Stromal cell of bone marrow (primary cell): ENCODE results near the gene RCOR1.
"Not testable (repeated sequence)": the region's sequence is repeated elsewhere in the genome, so short reads cannot be mapped to it uniquely, and the experiment has no call there.

Experiments
- DNase-seq: peaks from one replicate; pipeline ENCODE4 v3.0.0-alpha.2; 2012; ENCODE audit warnings: low read depth

The RCOR1 gene

DNA sequence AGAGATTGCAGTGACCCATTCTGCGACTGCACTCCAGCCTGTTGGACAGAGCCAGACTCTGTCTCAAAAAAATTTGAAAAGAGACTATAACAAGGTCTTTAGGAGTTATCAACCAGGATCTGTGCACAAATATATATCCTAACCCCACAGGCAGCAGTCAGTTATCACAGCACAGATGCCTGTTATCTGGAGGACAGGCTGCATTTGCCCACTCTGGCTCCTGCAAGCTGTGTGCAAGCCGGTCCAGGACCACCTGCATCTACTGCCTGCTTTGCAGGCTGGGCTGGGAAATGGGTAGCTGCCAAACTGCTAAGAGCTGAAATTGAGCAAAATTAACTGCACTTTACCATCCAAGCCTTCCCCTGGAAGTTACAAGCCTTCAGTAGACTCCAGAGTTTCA is 21.4 kb upstream of the RCOR1 start:
- DNase-seq, result no peak

DNA sequence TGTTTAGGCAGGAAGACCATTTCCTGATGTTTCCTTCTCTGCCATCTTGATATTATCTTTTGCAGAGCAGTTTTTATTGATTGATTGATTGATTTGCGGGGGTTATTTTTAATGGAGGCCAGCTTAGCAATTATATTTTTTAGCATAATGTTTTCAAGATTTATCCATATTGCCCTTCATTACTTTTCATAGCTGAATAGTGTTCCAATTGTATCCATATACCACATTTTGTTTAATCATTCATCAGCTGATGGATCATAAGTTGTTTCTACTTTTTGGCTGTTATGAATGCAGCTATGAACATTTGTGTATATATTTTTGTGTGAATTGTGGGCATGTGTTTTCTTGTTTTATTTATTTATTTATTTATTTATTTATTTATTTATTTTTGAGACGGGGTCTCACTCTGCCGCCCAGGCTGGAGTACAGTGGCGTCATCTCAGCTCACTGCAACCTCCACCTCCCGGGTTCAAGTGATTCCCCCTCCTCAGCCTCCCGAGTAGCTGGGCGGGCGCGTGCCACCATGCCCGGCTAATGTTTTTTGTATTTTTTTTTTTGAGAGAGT is 20.9 kb upstream of the RCOR1 start:
- DNase-seq, result no peak

DNA sequence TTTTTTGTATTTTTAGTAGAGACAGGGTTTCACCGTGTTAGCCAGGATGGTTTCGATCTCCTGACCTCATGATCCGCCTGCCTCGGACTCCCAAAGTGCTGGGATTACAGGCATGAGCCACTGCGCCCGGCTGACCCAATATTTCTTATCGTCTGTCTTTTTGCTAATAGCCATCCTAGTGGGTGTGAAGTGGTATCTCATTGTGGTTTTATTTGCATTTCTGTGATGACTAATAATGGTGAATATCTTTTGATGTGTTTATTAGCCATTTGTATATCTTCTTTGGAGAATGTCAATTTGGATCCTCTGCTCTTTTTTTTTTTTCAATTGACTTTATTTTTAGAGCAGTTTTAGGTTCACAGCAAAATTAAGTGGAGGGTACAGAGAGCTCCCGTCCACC is 19.3 kb upstream of the RCOR1 start:
- DNase-seq, result not testable (repeated sequence)

DNA sequence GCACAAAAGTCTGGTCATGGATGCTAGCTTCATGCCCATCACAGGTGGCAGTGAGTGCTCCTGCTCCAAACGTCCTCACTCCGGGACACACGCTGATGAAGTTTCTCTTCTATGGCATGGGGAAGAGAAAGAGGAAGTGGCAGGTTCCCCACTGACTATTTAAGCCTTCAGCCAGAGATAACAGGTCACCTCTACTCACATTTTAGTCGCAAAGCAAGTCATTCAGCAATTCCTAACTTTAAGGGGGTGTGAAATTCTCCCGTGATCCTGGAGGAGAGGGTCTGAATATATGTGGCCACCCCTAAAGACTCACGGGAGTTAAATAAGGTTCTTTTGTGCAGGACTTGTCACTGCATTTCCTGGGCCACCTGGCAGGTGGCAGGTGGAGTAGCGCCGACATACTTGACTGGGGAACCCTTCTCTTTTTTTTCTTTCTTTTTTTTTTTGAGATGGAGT is 18.8 kb upstream of the RCOR1 start:
- no peak for DNase-seq

DNA sequence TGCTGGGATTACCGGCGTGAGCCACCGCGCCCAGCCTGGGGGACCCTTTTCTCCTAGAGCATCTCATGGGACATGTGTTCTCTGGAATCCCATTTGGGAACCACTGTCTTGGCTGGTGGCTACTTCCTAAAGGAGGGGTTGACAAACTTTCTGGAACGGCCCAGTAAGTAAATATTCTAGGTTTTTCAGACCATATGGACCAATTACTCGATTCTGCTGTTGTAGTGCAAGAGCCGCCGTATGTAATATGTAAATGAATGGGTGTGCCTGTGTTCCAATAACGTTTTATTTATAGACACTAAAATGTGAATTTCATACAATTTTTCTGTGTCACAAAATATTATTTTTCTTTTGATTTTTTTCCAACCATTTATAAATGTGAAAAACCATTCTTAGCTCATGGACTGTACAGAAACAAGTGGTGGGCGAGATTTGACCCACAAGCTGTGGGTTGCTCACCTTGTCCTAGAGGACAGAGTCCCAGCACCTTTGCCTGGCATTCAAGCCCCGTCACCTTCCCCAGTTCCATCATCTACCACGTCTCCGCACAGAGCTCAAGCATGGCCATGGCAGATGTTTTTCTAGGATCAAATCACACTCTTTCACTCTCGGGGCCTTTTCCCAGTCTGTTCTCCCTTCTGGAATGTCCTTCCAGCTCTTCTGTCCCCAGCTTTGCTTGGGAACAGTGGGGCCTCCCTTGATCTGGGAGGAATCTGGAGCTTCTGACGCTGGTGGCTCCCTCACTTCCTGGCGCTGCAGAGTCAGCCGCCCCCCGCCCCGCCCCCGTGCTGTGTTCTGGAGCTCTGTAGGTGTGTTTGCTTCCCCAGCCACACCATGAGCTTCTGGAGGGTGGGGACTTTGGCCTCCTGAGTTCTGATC is 17.9 kb upstream of the RCOR1 start:
- DNase-seq, result no peak

DNA sequence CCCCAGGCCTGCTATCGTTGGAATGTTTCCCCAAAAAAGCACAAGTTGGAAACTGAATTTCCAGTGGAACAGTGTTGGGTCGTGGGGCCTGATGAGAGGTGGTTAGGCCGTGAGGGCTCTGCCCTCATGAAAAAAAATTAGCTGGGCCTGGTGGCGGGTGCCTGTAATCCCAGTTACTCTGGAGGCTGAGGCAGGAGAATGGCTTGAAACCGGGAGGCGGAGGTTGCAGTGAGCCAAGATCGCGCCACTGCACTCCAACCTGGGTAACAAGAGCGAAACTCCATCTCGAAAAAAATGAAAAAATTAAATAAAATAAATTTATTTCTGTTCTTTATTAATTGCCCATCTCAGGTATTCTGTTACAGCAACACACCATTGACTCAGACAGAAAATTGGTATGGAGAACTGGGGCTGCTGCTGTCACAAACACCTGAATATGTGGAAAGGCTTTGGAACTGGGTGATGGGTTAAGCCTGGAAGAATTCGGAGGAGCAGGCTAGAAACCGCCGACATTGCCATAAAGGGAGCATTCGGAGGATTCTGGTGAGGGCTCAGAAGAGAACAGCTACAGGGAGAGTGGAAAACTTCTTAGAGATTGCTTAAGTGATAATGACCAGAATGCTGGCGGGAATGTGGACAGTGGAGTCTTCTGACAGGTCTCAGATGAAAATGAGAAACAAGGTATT is 17.1 kb upstream of the RCOR1 start:
- DNase-seq, result no peak

DNA sequence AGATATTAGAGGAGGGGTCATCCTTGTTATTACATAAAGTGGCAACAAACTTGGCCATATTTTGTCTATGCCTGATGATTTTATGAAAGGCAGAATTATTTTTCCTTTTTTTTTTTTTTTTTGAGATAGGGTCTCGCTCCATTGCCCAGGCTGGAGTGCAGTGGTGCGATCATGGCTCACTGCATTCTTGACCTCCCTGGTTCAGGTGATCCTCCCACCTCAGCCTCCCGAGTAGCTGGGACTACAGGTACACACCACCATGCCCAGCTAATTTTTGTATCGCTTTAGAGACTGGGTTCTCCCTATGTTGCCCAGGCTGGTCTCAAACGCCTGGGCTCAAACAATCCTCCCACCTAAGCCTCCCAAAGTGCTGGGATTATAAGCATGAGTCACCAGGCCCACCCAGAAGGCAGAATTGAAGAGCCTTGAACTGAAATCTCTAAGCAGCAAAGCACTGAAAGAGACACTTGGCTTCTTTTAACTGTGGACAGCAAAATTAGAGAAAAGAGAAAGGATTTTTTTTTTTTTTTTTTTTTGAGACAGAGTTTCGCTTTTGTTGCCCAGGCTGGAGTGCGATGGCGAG is 16.5 kb upstream of the RCOR1 start:
- not testable (repeated sequence) for DNase-seq

DNA sequence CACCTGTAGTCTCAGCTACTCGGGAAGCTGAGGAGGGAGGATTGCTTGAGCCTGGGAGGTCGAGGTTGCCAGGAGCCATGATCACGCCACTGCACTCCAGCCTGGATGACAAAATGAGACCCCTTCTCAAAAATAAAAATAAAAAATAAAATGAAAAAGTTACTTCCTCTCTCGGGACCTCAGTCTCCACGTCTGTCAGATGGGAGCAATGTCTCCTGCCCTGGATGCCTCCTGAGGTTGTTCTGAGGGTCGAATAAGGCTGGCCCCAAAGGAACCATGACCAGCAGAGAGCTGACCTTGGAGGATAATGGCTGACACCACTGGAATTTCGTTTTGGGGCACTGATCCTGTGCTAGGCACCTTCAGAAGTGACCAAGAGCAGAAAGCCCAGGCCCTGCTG is 13.6 kb upstream of the RCOR1 start:
- DNase-seq, result no peak

DNA sequence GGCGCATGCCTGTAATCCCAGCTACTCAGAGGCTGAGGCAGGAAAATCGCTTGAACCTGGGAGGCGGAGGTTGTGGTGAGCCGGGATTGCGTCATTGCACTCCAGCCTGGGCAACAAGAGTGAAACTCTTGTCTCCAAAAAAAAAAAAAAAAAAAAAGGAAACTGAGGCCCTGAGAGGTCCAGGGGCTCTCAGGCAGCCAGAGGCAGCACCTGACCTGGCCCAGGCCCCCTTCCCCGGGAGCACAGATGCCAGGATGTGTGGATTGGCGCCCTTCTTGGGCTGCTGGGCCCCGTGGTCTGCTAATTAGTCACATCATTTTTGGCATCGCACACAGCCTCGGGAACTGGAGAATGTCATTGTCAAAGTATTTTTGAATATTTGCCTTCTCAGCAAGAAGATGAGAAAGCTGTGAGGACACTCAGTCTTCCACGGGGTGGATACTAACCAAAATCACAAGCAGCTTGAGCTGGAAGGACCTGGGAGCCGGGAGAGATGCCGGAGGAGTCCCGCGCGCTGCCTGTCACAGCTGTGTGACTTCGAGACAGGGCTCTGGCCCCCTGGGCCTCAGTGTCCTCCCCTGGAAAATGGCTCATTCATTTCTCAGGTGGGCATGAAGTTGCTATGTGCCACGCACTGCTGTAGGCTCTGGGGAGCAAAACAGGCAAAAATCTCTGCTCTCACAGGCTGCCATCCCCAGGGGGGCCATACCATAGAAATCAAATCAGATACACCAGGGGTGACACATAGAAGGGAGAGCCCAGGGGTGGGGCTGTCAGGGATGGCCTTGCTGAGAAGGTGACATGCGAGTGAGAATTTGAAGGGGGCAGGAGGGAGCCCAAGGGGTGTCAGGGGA is 12.5 kb upstream of the RCOR1 start:
- DNase-seq, result peak; percentile 54

DNA sequence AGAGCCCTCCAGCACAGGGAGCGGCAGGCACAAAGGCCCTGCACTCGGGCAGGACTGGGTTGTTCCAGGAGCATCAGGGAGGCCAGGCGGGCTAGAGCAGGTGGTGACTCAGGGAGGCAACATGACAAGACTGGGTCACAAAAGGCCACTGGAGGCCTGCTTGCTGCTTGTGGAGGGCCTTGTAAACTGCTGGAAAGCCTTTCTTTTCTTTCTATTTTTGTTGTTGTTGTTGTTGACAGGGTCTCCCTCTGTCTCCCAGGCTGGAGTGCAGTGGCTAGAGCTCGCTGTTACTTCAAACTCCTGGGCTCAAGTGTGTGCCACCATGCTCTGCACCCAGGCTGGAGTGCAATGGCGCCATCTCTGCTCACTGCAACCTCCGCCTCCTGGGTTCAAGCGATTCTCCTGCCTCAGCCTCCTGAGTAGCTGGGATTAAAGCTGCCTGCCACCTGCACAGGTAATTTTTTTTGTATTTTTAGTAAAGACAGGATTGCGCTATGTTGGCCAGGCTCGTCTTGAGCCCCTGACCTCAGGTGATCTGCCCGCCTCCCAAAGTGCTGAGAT is 11.8 kb upstream of the RCOR1 start:
- no peak for DNase-seq

DNA sequence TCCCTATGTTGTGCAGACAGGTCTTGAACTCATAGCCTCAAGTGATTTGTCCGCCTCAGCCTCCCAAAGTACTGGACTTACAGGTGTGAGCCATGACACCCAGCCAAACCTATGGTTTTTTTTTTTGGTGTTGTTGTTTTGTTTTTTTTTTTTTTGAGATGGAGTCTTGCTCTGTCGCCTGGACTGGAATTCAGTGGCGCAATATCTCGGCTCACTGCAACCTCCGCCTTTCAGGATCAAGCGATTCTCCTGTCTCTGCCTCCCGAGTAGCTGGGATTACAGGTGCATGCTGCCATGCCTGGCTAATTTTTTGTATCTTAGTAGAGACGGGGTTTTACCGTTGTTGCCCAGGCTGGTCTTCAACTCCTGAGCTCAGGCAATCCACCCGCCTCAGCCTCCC is 11.3 kb upstream of the RCOR1 start:
- no peak for DNase-seq

DNA sequence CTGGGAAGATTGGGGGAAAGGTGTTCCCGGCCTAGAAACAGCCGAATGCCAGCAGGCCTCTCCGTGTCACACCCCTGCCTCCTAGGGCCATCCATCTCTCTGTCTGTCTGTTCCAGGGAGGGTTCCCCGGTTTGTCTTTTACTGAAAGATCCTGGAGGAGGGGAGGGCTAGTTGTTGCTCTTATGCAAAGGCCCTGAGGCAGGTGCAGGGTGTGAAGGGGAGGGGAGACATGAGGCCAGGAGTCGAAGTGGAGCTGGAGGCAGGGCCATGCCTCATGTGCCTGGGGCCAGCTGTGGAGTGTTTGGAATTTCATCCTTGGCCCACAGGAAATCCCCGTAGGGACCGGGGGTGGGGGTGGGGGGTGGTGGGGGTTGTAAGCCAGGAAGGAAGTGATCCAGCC is 8.7 kb upstream of the RCOR1 start:
- DNase-seq, result no peak

DNA sequence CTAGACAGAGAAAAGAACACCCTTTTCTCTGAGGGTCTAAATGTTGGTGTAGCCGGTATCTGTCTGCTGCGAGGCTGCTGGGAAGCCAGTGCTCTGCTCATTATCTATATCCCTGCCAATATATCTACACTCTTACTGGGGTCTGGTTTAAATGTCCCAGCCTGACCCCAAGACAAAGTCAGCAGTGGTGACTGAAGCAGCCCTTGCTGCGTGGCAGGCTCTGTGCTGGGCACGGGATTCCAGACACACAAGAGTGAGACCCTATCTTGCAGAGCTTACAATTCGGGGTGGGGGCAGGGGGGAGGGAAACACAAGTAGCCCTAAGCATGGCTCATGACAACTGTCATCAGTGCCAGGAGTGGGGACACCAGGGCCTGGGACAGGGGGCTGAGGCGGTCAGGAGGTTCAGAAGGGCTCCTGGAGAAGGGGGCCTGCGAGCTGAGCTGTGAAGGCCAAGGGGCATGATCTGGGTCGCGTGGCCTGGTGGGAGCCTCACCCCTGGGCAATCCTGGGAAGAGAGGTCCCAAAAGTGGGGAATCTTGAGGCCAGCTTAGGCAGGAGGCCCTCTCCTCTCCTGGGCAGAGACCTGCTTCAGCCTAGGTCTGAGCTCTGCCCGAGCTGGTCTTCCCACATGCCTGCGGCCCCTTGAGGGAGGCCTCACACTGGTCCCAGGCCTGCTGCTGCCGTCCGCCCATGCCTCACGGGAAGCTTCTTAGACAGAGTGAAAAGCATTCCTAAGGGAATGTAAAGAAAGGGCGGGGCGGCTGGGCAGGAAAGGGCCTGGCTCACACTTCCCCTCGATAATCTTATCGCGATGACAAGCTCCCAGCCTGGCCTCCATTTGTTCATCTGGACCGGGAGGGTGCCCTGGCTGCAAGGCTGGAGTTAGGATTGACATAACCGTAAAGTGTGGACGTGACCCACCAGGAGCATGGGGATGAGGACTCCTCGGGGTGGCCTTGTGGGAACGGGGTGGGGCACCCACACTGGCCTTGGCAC is 7.3 kb upstream of the RCOR1 start:
- DNase-seq, result no peak

DNA sequence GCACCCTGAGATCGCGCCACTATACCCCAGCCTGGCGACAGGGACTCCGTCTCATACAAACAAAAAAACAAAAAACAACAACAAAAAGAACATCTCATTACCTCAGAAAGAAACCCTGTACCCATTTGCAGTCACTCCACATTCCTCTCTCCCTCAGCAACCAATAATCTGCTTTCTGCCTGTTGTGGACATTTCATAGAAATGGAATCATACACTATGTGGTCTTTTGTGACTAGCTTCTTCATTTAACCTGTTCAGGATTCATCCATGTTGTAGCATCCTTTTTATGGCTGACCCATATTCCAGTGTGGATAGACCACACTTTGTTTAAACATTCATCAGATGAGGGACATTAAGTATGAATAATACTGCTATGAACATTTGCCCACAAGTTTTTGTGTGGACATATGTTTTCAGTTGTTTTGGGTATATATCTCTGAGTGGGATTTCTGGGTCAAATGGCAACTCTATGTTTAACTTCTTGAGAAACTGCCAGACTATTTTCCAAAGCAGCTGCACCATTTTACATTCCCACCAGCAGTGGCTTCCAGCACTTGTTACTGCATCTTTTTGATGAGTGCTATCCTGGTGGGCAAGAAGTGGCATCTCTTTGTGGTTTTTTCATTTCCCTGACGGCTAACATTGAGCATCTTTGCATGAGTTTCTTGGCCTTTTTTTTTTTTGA is 5.9 kb upstream of the RCOR1 start:
- DNase-seq, result no peak

DNA sequence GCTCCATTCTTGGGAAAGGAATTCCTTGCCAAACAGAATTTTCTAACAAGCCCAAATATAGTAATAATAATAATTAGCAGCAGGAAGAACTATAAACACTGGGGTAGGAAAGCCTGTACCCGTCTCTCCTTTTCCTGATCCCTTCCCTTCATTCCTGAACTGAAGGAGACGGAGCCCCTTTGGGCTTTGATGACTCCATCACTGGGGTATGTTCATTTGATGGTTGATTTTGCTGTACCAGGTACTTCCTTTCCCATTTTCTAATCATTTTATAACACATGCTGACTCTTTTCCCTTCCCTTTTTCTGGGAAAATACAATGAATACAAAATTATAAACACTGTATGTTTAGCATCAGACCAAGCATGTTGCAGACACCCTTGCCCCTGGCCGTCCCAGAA is 3.6 kb upstream of the RCOR1 start:
- DNase-seq, result no peak

DNA sequence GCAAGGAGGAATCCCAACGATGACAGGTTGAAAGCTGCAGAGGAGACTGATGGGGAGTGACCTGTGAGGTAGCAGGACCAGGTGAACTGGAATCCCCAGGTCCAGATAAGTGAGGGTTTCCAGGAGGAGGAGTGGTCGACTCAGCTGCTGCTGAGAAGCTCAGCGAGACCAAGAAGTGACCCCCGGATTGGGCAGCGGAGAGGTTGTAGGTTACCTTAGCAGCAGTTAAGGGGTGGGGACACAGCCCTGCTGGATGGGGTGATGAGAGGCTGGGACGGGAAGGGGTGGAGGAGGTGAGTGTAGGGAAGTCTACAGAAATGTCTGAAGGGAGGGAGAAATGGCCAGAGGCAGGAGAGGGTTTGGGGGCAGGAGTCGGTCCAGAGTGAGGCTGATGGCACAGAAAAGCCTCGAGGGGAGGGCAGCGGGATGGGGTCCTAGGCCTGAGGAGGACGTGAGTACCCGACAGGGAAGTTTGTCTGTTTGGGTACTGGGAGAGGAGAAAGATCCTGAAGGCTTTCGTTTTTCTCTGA is 2.6 kb upstream of the RCOR1 start:
- DNase-seq, result no peak

DNA sequence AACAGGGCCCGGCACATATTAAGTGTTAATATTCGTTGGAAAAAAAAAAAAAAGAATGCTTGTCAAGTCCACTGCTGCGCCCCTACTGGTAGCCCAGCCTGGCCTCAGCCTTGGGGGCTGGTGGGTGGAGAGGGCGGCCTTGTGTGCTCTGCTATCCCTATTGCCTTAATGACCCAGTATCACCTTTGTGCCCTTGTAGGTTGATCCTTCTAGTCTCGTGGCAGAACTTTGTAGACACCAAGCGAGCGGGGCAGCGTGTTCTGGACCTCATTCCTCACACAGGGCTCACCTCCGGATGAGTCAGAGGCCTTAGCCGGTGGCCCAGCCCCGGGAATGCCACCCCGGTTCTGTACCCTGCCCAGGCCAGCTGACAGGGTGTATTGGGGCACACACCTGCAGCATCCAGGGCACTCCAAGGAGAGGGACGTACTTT is 1.8 kb upstream of the RCOR1 start:
- DNase-seq, result no peak

DNA sequence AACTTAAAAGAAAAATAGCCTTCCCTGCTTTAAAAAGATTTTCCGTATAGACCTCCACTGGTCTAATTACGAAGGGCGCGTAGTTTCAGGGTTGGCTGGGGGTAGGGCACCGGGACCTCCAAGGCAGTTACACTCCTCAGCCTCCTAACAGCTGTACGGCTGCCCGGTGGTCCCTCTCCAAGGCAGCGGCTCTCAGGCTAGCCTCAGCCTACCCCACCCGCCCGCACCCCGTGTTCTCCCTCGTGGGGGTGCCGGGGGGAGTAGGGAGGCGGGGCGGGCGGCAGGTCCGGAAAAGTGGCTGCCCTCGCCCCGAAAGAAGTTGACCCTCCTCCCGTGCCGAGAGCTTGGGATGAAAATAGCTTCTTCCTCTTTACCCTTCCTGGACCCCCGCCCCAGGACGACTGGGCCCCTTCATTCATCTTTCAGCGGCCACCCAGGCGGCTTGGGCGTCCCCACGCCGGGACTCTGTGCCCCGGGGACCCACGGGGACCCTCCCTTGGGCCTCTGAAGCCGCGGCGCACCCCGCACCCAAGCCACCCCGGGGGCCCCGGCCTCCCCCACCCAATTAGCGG is 991 bp upstream of the RCOR1 start:
- no peak for DNase-seq

DNA sequence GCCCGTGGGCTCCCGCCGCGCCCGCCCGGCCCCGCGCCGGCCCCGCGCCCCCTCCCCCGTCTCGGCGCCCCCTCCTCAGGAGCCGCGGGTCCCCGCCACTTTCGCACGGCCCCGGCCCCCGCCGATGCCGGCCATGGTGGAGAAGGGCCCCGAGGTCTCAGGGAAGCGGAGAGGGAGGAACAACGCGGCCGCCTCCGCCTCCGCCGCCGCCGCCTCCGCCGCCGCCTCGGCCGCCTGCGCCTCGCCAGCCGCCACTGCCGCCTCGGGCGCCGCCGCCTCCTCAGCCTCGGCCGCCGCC is 263 bp downstream of the RCOR1 start:
- DNase-seq, result no peak
